Measurements from ENCODE around the gene KCP. TPM values are rescaled to one million over a fixed set of nuclear protein-coding genes. Genes with fewer than 3 reads are reported as not detected.

The KCP gene
- polyA plus RNA-seq, 3 donors, result 15.0 to 32.4 (median 21.4) TPM

- no peak for DNase-seq (ENCODE audit: extremely low read depth in 1 of 11, low read depth in 9 of 11, low spot score in 4 of 11)
Measured at GRCh38 chr7:128893251-128894100, 17.0 kb downstream of the KCP start.

GRCh38 chr7:128892521-128893250 is 17.8 kb downstream of the KCP start:
- no peak for DNase-seq (ENCODE audit: extremely low read depth in 1 of 11, low read depth in 9 of 11, low spot score in 4 of 11)

GRCh38 chr7:128891942-128892269 is 18.6 kb downstream of the KCP start:
- no peak for DNase-seq (ENCODE audit: extremely low read depth in 1 of 11, low read depth in 9 of 11, low spot score in 4 of 11)

- DNase-seq (ENCODE audit: extremely low read depth in 1 of 11, low read depth in 9 of 11, low spot score in 4 of 11), result no peak
Measured at GRCh38 chr7:128891110-128891941, 19.2 kb downstream of the KCP start.

GRCh38 chr7:128890306-128891109 is 20.0 kb downstream of the KCP start:
- no peak for DNase-seq (ENCODE audit: extremely low read depth in 1 of 11, low read depth in 9 of 11, low spot score in 4 of 11)

- no peak for DNase-seq (ENCODE audit: extremely low read depth in 1 of 11, low read depth in 9 of 11, low spot score in 4 of 11)
Measured at GRCh38 chr7:128889121-128889520, 21.4 kb downstream of the KCP start.

- DNase-seq (ENCODE audit: extremely low read depth in 1 of 11, low read depth in 9 of 11, low spot score in 4 of 11), result no peak
Measured at GRCh38 chr7:128888756-128889095, 21.8 kb downstream of the KCP start.

- no peak for DNase-seq (ENCODE audit: extremely low read depth in 1 of 11, low read depth in 9 of 11, low spot score in 4 of 11)
Measured at GRCh38 chr7:128888039-128888755, 22.3 kb downstream of the KCP start.

GRCh38 chr7:128887169-128888038 is 23.1 kb downstream of the KCP start:
- no peak for DNase-seq (ENCODE audit: extremely low read depth in 1 of 11, low read depth in 9 of 11, low spot score in 4 of 11)

- no peak for DNase-seq (ENCODE audit: extremely low read depth in 1 of 11, low read depth in 9 of 11, low spot score in 4 of 11)
Measured at GRCh38 chr7:128886391-128887168, 23.9 kb downstream of the KCP start.

- no peak for DNase-seq (ENCODE audit: extremely low read depth in 1 of 11, low read depth in 9 of 11, low spot score in 4 of 11)
Measured at GRCh38 chr7:128885370-128886187, 24.9 kb downstream of the KCP start.

- no peak for DNase-seq (ENCODE audit: extremely low read depth in 1 of 11, low read depth in 9 of 11, low spot score in 4 of 11)
Measured at GRCh38 chr7:128884561-128885369, 25.7 kb downstream of the KCP start.

- DNase-seq (ENCODE audit: extremely low read depth in 1 of 11, low read depth in 9 of 11, low spot score in 4 of 11), result peak in 6 of 11 donors; percentile 59 to 75 (median 64)
Measured at GRCh38 chr7:128883622-128884448, 26.7 kb downstream of the KCP start.

- no peak for DNase-seq (ENCODE audit: extremely low read depth in 1 of 11, low read depth in 9 of 11, low spot score in 4 of 11)
Measured at GRCh38 chr7:128882134-128882533, 28.4 kb downstream of the KCP start.

All from renal cortex interstitium (tissue), 11 donors.